Hair follicular keratinocyte (primary cell): ENCODE data around the gene PVRIG. TPM values are rescaled to one million over a fixed set of nuclear protein-coding genes. Genes with fewer than 3 reads are reported as not detected.

Source experiments
- total RNA-seq: library from RNA; depleted of rRNA; stranded (reverse); fragments of >200 nt; gene quantifications from 2 replicates; pipeline ENCODE4 v1.2.3, GENCODE V29; 2015

Gene PVRIG
- not detected in 2 replicates for total RNA-seq

GRCh38 chr7:100219801-100220585, at the start of gene PVRIG:
Gene PVRIG (plus strand): TSS chr7:100219949. CDS start chr7:100219971, 22 bp downstream.

DNA sequence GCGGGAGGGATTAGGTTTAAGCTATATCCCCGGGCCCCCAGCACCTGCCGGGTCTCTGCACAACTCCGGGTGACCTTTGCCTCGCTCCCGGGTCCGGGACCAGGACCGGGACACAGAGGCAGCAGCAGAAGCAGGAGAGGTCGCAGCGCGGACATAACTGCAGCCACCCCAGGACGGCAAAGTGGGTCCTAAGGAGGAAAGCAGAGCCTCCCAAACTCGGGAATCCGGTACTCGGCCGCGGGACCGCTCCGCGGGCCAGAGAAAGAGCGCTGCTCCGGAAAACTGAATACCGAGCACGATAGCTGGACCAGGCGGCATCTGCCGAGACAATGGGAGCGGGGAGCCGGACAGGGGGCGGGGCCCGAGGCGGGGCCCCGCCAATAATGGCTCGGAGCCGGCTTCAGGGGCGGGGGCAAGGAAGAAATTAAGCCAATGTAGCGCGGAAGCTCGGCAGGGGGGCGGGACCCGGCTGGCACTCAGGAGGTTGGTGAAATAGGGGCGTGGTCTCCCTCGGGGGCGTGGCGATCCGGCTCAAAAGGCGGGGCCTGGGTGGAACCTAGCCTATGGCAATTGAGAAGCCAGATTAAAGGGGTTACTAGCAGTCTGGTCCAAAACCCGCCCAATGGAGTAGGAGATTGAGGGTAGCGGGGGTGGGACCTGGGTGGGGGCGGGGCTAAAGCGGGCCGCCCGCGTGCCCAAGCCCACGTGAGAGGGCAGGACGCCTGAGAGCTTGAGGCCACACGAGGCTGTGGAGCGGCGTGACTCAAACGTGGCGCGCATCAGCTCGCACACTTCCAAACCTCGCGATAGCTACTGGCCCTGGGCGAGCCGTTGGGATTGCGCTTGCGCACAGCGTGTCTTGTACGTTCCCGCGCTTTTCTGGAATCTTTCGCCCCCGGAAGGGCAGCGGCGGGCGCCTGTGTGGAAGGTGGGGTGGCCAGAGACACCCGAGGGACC, 42.4 kb upstream of the PVRIG start, which contains the start of the genes GPC2 and STAG3:
Gene GPC2 (minus strand): TSS at position 337 of the 957 bp plus-strand sequence. CDS start 182 bp downstream, at position 155.
Gene STAG3 (plus strand): TSS at position 874 of the 957 bp plus-strand sequence. CDS start 2,639 bp downstream, outside the sequence.

Other genes starting within 250 kb of the PVRIG start
- 0.39 TPM in 1 of 2 replicates, not detected in the other for gene AZGP1, start 243.9 kb upstream of the PVRIG start, total RNA-seq
- 18.6 and 21.3 TPM in 2 replicates for gene ZKSCAN1, start 204.4 kb upstream of the PVRIG start, total RNA-seq
- gene ZSCAN21, start 170.2 kb upstream of the PVRIG start, total RNA-seq, result 9.1 and 10.7 TPM in 2 replicates
- 10.3 and 11.4 TPM in 2 replicates for gene ZNF3, start 138.2 kb upstream of the PVRIG start, total RNA-seq
- 52.7 and 64.4 TPM in 2 replicates for gene COPS6, start 131.0 kb upstream of the PVRIG start, total RNA-seq
- gene MCM7, start 118.6 kb upstream of the PVRIG start, total RNA-seq, result 63.3 and 194 TPM in 2 replicates
- 8.4 and 12.8 TPM in 2 replicates for gene AP4M1, start 118.3 kb upstream of the PVRIG start, total RNA-seq
- 59.5 and 65.9 TPM in 2 replicates for gene TAF6, start 100.6 kb upstream of the PVRIG start, total RNA-seq
- 10.3 and 11.2 TPM in 2 replicates for gene CNPY4, start 100.3 kb upstream of the PVRIG start, total RNA-seq
- gene MBLAC1, start 93.0 kb upstream of the PVRIG start, total RNA-seq, result 1.2 and 1.8 TPM in 2 replicates
- gene LAMTOR4, start 71.0 kb upstream of the PVRIG start, total RNA-seq, result 135 and 222 TPM in 2 replicates
- gene TRAPPC14, start 61.2 kb upstream of the PVRIG start, total RNA-seq, result 8.4 and 9.6 TPM in 2 replicates
- 3.0 and 3.5 TPM in 2 replicates for gene GAL3ST4, start 51.3 kb upstream of the PVRIG start, total RNA-seq
- 0.30 and 1.1 TPM in 2 replicates for gene GPC2, start 42.6 kb upstream of the PVRIG start, total RNA-seq
- 0.04 TPM in 1 of 2 replicates, not detected in the other for gene STAG3, start 42.0 kb upstream of the PVRIG start, total RNA-seq
- not detected in 2 replicates for gene SPDYE3, start 87.8 kb downstream of the PVRIG start, total RNA-seq
- gene PILRB, start 138.2 kb downstream of the PVRIG start, total RNA-seq, result 6.9 and 10.9 TPM in 2 replicates
- not detected in 2 replicates for gene PILRA, start 153.5 kb downstream of the PVRIG start, total RNA-seq
- gene ZCWPW1, start 208.8 kb downstream of the PVRIG start, total RNA-seq, result 0.86 and 2.2 TPM in 2 replicates
- gene MEPCE, start 209.9 kb downstream of the PVRIG start, total RNA-seq, result 21.2 and 23.7 TPM in 2 replicates
- 46.5 and 70.1 TPM in 2 replicates for gene PPP1R35, start 216.5 kb downstream of the PVRIG start, total RNA-seq
- not detected in 2 replicates for gene SPACDR, start 244.3 kb downstream of the PVRIG start, total RNA-seq